Measurements from ENCODE around the gene SAMD9L. TPM values are rescaled to one million over a fixed set of nuclear protein-coding genes. Genes with fewer than 3 reads are reported as not detected.

SAMD9L gene
- 162 and 163 TPM in 2 replicates for total RNA-seq

- intact Hi-C loops (cut with micrococcal nuclease) = loop anchor here (1.0 to 10.0 kb wide), 10 partner anchors 17 to 1266 kb away; partner anchors contain the start of genes AKAP9, ANKIB1, BET1 and CYP51A1
These were observed at the start of gene SAMD9L for GRCh38 chr7:93148144-93148543. Gene SAMD9L (minus strand): TSS chr7:93148385. CDS start chr7:93135971, 12,414 bp downstream.

DNA sequence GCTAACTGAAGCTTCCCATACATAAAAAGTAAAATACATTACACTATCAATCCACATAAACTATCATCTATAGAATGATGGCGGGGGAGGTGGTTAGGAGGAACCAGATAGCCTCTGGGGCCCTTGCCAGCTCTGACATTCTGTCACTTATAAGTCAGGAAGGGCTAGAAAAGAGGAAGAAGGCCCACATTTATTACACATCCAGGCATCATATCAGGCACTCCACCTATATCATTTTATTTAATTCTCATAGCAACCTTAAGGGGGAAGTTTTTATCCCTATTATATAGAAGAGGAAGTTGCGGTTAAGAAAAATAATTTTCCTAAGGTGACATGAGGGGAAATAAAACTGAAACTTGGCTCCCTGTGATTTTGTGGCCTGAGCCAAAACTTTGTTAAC is 48.2 kb upstream of the SAMD9L start:
- intact Hi-C loops (cut with micrococcal nuclease) = no loop called here

DNA sequence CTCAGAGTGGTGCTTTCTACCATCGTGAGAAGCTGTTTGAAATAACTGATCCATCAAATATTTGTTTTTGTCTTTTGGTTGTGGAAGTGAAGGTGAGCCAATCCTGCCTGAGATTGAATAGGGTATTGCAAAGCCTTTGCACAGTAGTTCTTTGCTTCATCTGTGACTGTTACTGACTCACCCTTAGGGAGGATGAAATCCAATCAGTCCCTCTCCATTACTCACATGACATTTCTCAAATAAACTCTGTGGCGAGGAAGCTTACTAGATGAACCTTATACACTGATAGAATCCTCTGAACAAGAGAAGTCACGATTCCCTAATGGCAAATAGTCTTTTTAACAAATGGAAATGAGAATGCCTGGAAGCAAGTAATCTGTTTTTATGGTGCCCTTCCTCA is 46.2 kb upstream of the SAMD9L start:
- intact Hi-C loops (cut with micrococcal nuclease) = no loop called here

GRCh38 chr7:93188870-93189634 is 40.9 kb upstream of the SAMD9L start:
- intact Hi-C loops (cut with micrococcal nuclease) = no loop called here

DNA sequence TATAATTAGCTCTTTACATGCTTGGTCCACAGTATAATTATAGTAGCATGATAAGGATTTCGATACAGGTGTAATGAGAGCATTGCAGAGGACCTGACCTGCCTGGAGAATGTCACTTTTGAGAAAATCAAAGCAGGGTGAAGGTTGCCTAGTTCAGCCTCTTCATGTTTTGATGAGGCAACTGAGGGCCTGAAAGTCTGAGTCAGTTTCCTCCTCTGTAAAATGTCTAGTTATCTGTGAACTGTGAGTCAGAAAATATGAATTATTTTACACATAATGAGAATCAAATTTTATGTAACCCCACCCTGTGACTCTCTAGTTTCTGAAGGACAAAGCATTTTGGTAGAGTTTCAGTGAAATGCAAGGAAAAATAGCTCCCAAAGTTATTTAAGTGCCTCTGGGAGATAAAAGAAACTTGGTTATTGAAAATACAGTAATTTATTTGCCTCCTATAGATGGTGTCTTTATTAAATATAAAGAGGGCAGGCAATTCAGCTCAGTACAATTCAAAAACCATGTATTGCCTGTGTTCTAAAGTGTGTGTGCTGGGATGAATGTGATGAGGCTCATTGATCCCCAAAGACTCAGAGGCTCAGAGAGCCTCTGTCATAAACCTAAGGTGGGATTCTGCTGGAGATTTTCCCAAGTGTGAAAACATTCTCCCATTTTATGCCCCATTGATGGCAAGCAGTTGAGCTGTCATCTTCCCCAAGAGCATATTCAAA is 37.3 kb upstream of the SAMD9L start:
- intact Hi-C loops (cut with micrococcal nuclease) = no loop called here

- intact Hi-C loops (cut with micrococcal nuclease) = loop anchor here (2.0 to 5.0 kb wide), 2 partner anchors 48 to 1258 kb away; partner anchors contain the start of gene HEPACAM2
These were observed 31.0 kb upstream of the SAMD9L start for GRCh38 chr7:93179173-93179572.

DNA sequence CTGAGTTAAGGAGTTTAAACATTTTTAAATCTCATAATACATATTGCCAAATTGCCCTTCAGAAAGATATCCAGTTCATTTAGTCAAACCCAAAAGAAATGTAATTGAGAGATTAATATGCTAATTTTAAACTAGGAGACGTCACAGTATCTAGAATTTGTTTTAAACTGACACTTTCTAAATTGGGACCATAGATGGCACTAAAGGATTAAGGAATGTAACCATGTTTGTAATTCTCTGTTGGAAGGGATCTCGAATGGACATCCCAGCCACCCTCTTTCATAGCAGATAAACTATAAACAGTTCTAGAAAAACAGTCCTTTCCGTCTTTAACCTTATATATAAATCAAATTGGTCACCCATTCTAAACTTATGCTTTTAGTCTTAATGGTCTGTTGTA is 30.0 kb upstream of the SAMD9L start:
- intact Hi-C loops (cut with micrococcal nuclease) = loop anchor here (2.0 to 5.0 kb wide), 2 partner anchors 49 to 1259 kb away; partner anchors contain the start of gene HEPACAM2

DNA sequence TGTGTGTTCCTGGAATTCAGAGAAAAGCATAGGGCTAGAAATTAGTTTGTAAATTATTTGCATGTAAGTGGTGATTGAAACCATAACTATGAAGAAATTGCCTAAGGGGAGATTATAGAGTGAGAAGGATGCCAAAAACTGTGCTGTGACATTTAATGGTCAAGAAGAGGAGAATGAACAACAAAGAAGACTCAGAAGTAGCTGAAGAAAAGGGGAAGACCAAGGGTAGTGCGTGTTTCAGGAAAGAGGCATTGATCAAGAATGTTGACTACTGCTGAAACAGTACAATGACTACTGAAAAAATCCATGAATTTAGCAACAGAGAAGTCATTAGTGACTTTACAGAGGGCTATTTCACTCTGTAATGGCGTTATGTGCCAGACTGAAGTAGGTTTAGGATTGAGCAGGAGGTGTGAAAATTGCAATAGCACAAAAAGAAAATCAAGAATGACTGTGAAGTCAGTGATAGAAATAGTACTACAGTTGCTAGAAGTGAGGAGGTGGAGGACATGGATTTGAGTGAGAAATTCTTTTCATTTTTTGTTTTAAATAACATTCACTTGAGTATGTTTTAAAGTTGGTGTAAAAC is 28.9 kb upstream of the SAMD9L start:
- intact Hi-C loops (cut with micrococcal nuclease) = loop anchor here (5.0 kb wide), 1 partner anchor 50 kb away; the partner anchor contains the start of gene HEPACAM2

DNA sequence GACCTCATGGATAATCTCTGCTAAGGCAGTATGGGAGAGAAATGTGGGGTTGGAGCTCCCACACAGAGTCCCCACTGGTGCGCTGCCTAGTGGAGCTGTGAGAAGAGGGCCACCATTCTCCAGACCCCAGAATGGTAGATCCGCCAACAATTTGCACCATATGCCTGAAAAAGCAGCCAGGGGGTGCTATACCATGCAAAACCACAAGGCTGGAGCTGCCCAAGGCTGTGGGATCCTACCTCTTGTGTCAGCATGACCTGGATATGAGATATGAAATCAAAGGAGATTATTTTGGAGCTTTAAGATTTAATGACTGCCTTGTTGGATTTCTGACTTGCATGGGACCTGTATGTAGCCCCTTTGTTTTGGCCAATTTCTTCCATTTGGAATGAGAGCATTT is 27.0 kb upstream of the SAMD9L start:
- intact Hi-C loops (cut with micrococcal nuclease) = loop anchor here (5.0 kb wide), 1 partner anchor 52 kb away; the partner anchor contains the start of gene HEPACAM2

- intact Hi-C loops (cut with micrococcal nuclease) = no loop called here
These were observed 24.5 kb upstream of the SAMD9L start for GRCh38 chr7:93172683-93173082.

DNA sequence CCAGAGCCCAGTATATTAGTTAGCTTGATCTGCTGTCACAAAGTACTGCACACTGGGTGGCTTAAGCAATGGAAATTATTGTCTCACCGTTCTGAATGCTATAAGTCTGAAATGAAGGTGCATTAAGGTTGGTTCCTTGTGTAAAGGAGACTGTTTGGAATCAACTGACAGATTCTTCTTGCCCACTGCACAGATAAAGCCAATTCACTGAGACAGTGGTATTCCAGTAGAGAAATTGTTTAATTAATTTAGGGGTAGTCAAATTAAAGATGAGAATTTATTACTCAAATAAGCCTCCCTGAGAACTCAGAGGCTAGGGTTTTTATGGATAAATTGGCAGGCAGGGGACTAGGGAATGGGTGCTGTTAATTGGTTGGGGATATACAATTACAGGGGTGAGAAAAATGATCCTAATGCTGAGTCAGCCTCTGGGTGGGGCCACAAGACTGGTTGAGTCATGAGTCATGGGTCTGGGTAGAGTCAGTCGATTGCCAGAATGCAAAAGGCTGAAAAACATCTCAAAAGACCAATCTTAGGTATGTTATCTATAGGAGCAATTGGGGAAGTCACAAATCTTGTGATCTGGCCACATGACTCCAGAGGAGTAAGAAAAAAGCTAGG is 23.5 kb upstream of the SAMD9L start:
- intact Hi-C loops (cut with micrococcal nuclease) = no loop called here

- intact Hi-C loops (cut with micrococcal nuclease) = loop anchor here (1.0 kb wide), 3 partner anchors 17 to 67 kb away; partner anchors contain the start of genes SAMD9L and VPS50
These were observed 17.3 kb upstream of the SAMD9L start for GRCh38 chr7:93165447-93165846.

- intact Hi-C loops (cut with micrococcal nuclease) = loop anchor here (1.0 kb wide), 3 partner anchors 16 to 68 kb away; partner anchors contain the start of genes SAMD9L and VPS50
These were observed 16.6 kb upstream of the SAMD9L start for GRCh38 chr7:93164766-93165165.

GRCh38 chr7:93161181-93161762 is 13.1 kb upstream of the SAMD9L start:
- intact Hi-C loops (cut with micrococcal nuclease) = no loop called here

DNA sequence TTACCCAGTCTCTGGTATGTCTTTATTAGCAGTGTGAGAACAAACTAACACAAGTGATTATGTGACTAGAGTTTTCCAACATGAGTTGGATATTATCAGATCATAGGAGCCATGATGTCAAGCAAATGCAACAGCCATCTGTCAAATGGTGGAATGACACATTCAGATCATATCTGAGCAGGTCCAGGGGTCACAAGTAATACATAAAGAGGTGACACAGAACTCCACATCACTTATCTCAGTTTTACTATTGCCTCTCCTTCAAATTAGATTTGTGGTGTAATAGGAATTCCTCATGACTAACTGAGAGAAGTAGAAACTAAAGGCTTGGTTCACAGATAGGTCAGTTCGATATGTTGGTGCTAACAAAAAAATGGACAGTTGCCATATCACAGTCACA is 12.2 kb upstream of the SAMD9L start:
- intact Hi-C loops (cut with micrococcal nuclease) = no loop called here

- intact Hi-C loops (cut with micrococcal nuclease) = no loop called here
These were observed 11.3 kb upstream of the SAMD9L start for GRCh38 chr7:93159490-93159889.

DNA sequence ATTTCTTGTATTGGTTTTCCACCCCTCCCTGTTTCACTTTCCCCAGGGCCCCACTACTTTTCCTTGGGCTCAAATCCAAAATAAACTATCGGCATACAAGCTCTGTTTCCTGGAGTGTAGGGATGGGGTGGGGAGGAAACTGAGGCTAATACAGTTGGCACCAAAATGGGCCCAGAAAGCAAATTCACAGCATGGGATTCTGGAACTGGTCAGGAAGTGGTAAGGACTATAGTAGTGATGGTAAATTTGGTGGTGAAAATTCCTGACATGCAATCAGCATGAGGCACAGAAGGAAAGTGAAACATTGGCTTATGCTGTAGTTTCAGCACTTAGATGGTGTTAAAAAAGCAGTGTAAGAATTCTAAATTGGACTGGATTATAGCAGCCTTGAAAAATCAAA is 8.7 kb upstream of the SAMD9L start:
- intact Hi-C loops (cut with micrococcal nuclease) = no loop called here

DNA sequence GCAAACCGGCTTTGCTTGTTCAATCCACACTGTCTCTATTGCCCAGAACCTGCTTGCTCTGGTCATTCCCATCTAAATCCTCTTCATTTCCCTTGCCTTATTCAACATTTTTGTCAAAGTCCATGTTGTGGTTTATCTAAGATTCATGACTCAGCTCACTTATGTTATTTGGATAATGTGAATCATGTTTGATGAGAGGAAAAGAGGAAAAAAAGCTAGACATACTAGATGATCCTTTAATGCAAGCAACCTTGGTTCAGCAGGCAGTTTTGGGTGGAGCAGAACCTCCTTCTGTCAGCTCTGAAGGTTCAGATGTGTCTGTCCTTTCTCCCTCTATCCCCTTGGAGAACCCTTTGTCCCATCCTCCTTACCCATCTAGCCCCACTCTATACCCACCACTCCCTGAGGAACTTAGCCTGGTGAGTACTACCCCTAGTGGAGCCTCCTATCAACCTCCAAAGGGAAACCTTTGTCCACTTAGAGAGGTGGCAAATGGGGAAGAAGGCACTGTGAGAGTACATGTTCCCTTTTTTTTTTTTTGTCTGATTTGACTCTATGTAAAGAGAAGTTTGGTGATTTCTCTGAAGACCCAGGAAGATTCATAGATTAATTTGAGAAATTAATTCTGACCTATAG is 2.1 kb upstream of the SAMD9L start:
- intact Hi-C loops (cut with micrococcal nuclease) = no loop called here

GRCh38 chr7:93148727-93149126 is 542 bp upstream of the SAMD9L start:
- intact Hi-C loops (cut with micrococcal nuclease) = loop anchor here (1.0 to 10.0 kb wide), 10 partner anchors 17 to 1266 kb away; partner anchors contain the start of genes AKAP9, ANKIB1, BET1 and CYP51A1

- intact Hi-C loops (cut with micrococcal nuclease) = loop anchor here (1.0 to 10.0 kb wide), 12 partner anchors 29 to 1265 kb away; partner anchors contain the start of genes AKAP9, ANKIB1, BET1 and CYP51A1
These were observed 822 bp downstream of the SAMD9L start for GRCh38 chr7:93147363-93147762.
